NCI-H1694 treated with DMSO at 0.1 percent for 48 hours (cell line): ENCODE results near the gene RASGRP4.
"Not testable (repeated sequence)": the region's sequence is repeated elsewhere in the genome, so short reads cannot be mapped to it uniquely, and the experiment has no call there.

Experiments used
- DNase-seq: peaks from one replicate; lab custom pipeline; 2025; lab: John Stamatoyannopoulos, UW

RASGRP4 gene

DNA sequence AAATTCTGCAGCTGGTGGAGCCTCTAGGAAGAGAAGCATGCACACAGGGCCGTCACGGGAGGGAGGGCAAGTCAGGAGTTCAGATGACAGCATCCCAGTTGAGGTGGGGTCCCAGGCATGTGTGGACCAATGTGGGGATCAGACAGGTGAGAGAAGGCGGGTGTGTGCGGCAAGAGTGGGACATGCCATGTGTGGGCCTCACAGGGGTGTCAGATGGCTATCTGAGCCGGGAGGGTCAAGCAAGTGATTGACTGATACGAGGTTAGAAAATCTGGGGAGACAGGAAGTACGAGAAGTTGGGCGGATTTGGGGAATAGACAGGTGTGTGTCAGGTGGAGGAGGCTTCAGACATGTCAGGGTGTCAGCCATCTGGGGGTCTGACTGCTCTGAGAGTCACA is 8.9 kb downstream of the RASGRP4 start:
- no peak for DNase-seq

DNA sequence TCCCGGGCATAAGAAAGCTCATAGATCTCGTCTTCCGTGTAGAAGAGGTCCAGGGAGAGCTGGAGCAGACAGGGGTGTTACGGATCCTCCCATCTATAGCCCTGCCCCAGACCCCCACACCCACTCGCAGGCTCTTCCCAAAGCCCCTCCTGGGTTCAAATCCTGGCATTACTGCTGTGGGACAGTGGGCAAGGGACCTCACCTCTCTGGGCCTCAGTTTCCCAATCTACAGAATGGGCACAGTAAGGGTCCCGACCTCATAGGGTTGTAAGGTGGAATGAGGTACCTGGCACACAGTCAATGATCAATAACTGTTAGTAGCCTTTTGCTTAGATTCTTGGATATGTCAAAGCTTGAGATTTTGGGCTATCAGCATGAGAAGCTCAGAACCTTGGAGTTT is 12.6 kb downstream of the RASGRP4 start:
- no peak for DNase-seq

DNA sequence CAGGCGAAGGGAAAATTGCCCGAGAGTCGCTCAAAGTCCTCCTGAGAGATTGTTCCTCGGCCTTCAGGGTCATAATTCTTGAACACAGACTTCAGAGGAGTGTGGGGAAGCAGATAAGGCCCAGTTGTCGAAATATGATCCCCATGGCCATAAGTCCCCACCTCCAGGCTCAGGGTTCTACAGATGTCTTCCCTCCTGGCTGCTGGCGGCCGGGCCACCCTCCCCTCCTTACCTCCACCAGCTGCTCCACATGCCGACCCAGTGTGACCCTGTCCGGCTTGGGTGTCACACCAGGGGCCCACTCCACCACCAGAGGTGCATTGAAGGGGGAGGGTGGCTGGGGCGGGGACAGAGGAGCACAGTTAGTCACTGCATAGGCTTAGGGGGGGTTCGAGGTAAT is 13.1 kb downstream of the RASGRP4 start:
- DNase-seq, result no peak

DNA sequence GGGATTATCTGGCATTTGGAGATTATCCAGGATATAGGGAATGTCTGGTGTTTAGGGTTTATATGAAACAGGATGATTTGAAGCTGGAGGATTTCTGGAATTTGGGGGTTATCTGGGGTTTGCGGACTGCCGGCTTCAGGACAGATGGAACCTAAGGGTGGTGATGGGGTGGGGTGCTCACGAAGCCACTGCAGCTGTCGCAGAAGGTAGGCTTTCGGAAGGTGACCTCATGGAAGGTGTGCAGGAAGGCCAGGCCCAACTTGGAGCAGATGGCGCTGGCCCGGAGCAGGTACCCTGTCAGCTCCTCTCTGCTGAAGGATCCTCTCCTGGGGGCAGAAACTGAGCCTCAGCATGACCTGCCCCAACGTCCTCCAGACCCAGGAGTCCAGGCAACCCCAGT is 13.5 kb downstream of the RASGRP4 start:
- DNase-seq, result no peak

DNA sequence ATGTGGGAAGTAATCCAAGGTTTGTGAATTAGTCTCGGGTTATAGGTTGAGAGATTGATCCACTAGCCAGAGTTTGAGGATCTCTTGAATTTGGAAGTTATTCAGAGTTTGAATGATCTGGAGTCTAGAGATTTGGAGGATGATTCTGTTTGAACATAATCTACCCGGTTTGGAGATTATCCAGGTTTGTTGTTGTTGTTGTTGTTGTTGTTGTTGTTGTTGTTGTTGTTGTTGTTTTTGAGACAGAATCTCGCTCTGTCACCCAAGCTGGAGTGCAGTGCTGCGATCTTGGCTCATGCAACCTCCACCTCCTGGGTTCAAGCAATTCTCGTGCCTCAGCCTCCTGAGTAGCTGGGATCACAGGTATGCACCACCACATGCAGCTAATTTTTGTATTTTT is 14.1 kb downstream of the RASGRP4 start:
- not testable (repeated sequence) for DNase-seq

DNA sequence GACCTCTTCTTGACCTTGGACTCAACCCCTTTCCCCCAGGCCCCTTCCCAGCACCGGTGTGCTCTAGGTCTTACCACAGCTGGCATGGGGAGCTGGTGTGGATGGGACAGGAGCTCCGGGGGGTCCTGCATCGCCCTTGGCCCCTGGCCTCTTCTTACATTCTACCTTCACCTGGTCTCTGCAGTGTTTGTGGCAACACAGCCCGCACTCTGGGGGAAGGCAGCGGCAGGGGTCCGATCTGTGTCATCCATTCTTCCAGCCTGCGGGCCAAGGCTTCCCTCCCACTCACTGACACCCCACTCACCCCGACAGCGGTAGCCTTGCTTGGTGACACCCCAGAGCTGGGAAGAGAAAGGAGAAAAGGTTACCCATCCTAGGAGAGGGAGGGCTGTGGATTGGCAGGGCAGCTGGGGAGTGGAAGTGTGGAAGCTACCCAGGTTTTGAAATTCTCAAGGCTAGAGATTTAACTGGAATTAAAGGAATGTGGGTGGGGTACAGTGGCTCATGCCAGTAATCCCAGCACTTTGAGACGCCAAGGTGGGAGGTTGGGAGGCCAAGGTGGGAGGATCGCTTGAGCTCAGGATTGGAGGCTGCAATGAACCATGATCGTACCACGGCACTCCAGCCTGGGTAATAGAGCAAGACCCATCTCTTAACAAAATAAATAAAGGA is 14.8 kb downstream of the RASGRP4 start:
- DNase-seq, result no peak

DNA sequence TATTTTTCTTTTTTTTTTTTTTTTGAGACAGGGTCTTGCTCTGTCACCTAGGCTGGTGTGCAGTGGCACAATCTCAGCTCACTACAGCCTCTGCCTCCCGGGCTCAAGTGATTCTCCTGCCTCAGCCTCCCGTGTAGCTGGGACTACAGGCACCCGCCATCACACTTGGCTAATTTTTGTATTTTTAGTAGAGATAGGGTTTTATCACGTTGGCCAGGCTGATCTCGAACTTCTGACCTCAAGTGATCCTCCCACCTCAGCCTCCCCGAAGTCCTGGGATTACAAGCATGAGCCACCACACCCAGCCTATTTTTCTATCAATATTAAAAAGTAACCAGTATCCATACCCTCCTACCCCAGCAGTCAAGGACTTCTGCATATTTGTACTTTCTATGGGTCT is 15.6 kb downstream of the RASGRP4 start:
- DNase-seq, result not testable (repeated sequence)

DNA sequence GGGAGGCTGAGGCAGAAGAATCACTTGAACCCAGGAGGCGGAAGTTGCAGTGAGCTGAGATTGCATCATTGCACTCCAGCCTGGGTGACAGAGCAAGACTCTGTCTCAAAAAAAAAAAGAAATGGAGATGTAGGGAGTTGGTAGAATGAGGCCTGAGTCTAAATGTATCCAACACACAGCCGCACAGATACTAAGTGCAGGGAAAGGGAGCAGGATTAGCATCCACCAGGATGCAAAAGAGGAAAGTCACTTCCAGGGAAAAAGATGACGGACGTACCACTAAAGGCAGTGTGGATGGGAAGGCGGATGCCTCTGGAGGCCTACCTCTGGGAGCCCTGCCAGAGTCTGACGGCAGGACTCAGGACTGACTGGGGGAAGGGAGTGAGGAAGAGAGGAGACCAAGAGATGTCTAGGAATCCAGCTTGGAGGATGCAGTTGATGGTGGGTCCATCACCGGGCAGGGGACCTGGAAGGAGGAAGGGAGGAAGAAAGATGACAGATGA is 16.3 kb downstream of the RASGRP4 start:
- DNase-seq, result no peak

DNA sequence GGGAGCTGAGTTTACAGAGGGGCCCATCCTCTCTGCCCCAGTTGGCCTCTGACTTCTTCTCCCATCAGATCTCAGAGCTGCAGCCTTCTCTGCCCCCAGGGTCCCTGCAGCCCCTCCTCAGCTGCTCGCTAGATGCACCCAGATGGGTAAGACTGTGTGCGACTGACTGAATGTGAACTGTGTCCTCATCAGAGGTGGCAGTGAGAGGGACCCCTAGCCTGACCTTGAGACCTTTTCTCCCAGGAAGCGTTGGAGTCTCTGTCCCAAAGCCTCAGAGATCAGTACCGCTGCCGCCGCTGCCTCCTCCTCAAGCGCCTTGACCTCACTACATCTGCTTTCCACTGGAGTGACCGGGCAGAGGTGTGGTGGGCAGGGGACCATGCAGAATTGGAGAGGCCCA is 20.7 kb downstream of the RASGRP4 start:
- DNase-seq, result no peak

DNA sequence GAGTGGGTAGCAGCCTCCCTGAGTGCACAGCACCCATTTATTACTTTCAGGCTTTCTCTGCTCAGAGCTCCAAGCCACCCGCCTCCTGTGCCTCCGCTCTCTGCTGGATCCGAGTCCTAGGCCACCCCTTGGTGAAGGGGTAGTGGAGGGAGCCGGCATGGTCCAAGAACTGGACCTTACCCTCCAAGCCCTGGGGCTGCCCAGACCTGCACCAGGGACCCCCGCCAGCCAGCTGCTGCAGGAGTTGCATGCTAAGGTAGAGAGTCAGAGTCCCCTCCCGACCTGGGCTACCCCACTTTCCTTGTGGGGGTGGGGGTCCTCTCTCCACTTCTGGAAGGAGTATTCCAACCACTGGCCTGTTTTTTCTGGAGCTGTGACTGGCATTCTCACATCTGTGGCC is 21.2 kb downstream of the RASGRP4 start:
- DNase-seq, result no peak

DNA sequence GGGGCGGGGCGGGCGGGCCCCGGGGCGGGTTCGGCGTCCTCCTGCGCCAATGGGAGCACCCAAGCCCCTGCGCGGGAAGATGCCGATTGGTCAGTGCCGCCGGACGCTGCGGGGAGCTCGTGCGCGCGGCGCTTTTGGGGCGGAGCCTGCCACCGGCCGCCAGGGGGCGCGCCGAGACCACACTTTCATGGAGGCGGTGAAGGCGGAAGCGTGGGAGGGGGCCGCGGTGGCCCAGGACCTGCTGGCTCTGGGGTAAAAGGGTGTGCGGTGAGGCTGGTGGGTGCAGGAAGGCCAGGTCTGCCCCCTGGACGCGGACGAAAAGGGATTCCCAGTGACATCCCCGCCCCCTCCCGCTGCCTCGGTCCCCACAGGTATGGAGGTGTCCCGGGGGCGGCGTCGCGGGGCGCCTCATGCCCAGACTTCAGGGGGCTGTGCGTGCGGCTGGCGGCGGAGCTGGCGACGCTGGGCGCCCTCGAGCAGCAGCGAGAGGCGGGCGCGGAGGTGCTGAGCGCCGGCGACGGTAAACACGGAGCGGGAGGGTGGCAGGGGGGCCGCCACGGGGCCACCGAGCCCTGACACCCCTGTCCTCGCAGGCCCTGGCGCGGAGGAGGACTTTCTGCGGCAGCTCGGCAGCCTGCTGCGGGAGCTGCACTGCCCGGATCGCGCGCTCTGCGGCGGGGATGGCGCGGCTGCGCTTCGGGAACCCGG is 22.9 kb downstream of the RASGRP4 start, which contains the start of gene FAM98C:
Gene FAM98C, plus strand, starts transcription at position 127 of the 708 bp plus-strand sequence. Its CDS starts 61 bp downstream, at position 188.
- DNase-seq, result peak; percentile 96

DNA sequence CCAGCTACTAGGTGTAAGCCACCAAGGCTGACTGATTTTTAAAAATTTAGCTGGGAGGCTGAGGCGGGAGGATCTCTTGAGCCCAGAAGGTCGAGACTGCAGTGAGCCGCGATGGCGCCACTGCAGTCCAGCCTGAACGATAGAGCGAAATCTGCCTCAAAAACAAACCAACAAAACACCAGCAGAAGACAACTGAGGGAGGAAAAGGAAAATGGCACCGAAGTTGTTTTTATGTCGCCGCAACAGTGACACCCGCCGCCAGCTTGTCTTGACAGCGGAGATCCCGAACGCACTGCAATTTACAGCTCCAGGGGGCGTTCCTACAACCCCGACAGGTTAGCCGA is 23.4 kb downstream of the RASGRP4 start:
- no peak for DNase-seq

DNA sequence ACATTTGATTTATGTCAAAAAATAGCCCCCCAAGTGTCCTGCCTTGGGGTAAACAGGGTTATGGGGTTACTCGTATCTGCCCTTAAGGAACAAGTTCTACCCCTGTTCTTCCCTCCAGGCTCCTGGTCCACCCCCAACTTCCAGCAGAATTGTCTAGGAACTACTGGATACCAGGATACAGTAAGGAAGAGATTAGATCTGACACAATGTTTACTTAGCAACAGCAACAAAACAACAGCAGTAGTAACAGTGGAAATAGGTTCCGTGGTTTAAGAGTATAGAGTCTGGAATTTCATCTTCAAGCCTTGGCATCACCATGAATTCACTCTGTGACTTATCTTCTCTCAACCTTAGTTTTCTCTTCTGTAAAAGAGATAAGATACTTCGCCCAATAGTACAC is 24.9 kb downstream of the RASGRP4 start:
- DNase-seq, result no peak

DNA sequence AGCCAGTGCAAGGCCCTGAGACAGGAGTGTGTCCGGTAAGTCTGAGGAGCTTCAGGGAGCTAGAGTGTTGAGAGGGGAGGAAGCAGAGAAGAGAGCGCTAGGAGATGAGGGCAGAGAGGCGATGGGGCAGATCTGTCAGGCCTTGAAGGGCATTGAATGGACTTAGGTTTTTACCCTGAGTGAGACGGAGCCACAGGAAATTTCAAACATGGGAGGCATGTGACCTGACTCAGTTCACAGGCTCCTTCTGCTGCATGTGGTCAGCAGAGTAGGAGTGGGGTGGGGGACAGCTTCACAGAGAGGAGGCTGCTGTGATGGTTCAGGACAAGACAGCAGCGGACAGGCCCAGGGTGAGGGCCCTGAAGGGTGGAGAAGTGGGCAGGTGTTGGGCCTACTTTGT is 25.7 kb downstream of the RASGRP4 start:
- DNase-seq, result no peak

DNA sequence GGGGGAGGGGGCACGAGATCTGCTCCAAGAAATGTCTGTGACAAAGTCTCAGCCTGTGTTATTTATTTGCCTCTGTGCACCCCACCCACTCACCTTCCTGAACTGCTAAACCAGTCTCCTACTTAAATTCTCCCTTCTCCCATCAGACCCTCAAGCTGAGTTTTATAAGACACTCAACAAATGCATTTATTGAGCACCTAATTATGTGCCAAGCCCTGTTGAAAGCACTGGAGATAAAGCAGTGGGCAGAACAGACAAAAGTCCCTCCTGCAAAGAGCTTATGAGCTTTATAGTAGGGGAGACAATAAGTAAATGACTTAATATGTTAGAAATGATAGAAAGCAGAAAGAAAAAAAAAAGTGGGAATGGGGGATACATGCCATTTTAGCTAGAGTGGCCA is 26.5 kb downstream of the RASGRP4 start:
- no peak for DNase-seq

DNA sequence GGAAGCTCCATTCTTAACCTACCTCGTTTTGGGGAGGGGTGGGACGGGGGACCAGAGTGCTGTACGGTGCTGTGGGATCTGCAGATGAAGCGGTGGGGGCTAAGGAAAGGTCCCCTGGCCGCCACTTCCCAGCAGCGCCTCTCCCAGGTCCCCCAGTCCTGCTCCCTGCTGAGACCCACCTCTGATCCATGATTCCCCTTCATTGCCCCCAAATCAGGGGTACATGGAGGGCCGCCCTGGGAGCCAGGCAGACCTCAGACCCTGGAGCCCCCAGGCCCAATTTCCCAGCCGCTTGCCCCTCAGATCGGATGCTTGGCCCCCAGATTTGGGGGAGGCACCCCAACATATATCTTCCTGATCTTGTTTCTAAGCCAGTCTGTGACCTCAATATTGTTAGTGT is 26.9 kb downstream of the RASGRP4 start:
- DNase-seq, result no peak

DNA sequence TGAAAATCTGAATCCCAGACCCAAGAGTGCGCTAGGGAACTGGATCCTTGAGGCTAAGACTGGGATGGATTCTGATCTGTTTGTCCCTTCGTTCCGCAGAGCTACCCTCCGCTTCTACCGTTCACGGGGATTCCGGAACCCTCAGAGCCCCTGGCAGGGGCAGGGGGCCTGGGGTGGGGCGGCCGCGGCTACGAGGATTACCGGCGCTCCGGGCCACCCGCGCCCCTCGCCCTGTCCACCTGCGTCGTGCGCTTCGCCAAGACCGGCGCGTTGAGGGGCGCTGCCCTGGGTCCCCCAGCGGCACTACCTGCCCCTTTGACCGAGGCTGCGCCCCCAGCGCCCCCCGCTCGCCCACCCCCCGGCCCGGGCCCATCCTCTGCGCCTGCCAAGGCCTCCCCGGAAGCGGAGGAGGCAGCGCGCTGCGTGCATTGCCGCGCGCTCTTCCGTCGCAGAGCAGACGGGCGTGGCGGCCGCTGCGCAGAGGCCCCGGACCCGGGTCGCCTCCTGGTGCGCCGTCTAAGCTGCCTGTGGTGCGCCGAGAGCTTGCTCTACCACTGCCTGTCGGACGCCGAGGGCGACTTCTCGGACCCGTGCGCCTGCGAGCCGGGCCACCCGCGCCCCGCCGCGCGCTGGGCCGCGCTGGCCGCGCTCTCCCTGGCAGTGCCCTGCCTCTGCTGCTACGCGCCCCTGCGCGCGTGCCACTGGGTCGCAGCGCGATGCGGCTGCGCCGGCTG is 30.5 kb downstream of the RASGRP4 start:
- DNase-seq, result no peak

DNA sequence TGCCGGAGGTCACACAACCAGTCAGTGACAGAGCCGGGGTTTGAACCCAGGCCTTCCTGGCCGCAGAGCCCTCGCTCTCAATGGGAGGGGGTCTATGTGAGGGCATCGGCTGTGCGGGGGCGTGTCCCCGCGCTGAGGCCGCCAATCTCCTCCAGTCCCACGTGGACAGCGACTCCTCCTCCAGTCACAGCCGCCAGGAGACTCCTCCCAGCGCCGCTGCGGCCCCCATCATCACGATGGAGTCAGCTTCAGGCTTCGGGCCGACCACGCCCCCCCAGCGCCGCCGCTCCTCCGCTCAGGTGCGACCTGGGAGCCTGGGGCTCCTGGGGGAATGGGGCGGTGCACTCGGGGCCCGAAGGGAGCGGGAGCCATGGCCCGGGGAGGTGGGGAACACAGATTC is 31.5 kb downstream of the RASGRP4 start:
- DNase-seq, result no peak

DNA sequence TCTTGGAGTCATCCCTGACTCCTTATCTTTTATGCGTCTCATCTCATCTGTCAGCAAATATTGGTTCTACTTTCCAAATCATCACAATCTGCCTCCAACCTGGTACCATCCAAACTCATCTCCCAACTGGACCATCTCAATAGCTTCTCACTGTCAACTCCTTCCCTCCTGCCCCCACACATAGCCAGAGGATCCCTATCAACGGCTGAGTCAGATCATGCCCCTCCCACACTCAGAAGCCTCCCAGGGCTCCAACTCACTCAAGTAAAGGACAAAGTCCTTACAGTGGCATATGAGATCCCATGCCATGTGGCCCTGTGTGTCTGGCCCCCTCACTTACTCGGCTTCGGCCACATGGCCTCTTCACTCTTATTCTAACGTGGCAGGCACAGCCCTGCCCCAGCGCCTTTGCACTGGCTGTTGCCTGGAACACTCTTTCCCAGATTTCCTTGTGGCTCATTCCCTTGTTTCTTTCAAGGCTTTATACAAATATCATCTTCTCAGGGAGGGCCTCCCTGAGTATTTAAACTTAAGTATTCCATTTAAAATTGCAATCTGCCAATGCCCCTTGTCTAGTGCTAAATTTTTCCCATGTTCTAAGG is 33.2 kb downstream of the RASGRP4 start:
- DNase-seq, result no peak

DNA sequence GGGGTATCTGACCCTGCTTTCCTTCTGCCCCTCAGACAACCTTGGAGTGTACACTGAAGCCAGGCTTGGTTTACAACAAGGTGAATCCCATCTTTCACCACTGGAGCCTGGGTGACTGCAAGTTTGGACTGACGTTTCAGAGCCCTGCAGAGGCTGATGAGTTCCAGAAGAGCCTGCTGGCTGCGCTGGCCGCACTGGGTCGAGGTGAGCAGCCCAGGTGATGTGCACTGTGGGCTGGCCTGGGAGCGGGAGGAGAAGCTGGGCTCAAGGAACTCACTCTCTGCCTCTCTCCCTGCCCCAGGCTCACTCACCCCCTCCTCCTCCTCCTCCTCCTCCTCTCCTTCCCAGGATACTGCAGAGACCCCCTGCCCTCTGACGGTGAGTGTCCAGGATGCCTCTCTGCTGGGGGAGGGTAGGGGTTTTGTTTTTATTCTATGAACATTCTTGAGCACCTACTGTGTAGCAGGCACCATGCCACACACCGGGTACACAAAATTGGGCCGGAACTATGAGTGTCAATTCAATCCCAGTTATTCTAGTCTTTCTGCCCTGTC is 34.0 kb downstream of the RASGRP4 start:
- DNase-seq, result no peak

DNA sequence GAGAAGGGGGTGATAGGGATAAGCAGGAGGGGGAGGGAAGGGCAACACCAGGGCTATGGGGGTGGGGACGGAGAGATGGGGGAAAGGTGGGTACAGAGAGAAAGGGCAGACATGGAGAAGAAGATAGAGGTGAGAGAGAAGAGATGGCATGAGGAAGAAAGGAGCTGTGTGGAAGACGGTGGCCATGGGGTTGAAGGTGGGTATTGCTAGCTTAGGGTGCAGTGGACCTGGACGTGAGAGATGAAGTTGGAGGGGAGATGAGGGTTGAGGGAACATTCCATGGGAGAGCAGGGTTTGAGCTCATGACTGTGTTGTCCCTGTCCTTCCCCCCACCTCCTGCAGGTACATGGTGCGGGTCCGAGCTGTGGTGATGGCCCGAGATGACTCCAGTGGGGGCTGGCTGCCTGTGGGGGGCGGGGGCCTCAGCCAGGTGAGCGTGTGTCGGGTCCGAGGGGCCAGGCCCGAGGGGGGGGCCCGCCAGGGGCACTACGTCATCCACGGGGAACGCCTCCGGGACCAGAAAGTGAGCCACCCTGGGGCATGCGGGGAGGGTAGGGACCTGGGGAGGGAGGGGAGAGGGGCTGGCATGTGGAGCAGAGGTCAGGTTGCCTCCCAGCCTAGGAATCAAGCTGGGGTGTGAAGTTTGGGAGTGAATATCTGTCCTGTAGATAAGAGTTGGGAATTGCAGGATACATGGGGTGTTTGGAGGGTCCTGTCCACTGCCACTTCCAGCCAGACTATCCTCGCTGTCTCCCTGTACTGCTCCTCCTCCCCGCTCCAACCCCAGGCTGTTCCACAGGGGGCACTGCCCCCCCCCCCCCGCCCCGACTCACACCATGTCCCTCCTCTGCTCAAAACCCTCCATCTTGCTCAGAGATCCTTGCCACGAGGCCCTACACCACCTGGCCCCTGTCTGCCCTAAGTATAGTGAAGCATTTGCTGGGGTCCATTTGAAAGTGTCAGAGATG is 35.8 kb downstream of the RASGRP4 start:
- no peak for DNase-seq
